ENCODE measurements around the gene PIK3R1.

Gene PIK3R1

DNA sequence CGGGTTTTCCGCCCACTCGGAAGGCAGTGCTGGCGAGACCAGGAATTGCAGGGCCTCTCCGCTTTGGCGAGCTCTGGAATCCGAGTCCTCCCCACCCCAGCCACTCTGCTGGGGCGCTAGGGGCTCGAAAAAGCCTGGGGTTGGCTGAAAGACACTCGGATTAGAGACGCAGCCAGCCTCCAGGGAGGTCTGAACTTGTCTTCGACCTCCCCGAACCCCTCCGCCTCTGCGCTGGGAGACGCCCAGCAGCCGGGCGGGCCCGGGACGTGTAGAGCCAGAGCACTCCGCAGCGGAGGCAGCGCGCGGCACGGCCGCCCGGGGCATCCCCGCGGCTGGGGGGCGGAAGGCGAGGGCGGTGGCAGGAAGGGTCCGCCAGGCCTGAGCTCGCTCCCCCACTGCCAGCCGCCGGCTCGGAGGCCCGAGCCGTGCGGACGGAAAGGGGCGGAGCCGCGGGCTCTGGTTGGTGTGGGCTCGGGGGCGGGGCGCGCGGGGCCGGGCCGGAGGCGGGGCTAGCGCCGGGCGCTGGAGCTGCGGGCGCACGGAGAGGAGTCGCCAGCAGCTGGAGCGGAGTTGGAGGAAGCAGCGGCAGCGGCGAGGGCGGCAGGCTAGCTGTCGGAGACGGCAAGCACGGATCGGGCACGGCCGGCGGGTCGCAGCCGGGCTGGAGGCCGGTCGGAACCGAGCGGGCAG, at the start of gene PIK3R1:
PIK3R1 (plus strand) TSS at position 549 of the 690 bp plus-strand sequence. CDS start 10,920 bp downstream, outside the sequence.
- peak; percentile 95 for DNase-seq (ENCODE audit: low spot score)

DNA sequence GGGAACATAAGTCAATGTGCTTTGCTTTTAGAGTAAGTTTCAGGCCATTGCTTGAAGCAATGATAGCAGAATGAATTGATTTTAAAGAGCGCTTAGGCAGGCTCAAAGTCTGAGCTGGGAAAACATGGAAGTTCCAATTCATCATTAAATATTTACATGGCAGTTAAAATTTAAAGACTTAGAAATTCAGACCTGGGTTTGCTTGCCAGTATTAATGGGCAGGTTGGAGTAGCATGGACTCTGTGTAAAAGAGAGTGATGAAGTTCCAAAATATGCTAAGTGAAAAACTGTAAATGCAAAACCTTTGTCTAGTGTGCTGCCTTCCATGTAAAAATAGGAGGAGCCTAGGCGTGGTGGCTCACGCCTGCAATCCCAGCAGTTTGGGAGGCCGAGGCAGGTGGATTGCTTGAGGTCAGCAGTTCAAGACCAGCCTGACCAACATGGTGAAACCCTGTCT, 48.3 kb upstream of the PIK3R1 start:
- no peak for DNase-seq (ENCODE audit: low spot score)

DNA sequence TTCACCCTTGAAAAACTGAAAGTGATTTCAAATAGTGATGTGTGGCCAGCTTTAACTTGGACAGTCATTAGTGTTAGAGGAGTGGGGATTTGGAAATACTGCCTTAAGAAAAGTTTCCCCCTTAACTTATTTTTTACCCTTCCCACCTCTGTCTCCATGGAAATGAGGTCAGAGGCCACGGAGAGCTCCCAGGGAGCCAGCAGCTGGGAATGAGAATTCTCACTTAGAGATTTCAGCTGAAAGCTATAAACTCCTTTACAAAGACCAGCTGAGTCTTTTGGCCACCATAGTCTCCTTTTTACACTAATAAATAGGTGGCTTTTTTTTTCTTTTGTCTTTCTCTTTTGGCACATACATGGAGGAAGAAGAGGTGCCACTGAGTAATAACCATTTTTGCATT, 45.7 kb upstream of the PIK3R1 start:
- no peak for DNase-seq (ENCODE audit: low spot score)

DNA sequence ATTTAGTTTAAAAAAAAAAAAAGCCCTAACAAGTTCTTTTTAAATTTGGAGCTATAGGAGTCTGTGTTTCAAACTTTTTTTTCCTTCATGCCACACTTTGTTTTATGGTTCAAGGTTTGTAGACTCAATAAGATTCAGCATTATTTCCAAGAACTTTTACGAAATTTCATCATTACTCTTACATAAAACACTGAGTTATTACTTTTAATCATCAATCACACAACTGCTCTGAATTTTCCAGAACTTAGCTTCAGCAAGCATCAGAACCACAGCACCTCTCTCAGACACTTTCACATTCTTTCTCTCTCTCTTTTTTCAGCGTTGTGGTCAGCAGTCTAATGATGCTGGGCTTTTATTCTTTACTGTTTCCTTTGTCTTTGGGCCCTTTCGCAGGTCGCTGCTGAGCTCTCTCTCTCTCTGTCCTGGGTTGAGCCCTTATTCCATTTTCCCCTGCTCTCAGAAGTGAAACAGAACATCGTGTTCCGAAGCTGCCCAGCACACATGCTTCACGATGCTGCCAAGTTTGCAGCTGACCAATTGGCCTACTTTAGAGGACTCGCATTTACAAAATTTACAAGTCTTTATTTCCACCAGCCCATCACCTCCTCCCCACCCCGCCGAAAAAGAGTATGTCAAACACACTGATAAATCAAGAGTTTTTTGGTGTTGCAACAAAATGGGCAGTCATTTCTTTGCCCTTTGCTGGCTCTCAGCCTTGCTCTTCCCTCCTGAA, 44.6 kb upstream of the PIK3R1 start:
- DNase-seq (ENCODE audit: low spot score): no peak

DNA sequence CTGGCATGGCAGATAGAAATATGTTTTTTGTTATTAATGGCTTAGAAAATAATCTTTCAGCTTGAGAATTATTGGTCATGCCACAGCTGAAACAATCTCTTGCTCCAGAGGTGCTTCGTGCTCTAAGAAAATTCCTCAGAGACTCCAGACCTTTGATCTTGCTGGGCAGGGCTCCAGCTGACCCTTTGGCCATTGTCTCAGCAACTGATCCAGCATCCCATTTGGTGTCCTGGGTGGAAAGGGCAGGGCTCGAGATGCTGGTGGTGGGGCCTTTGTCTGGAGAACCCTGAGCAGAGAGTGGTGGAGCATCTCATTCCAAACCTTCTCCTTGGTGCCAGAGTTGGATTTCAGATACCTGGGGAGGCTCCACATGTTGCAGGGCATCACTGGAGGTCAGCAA, 43.2 kb upstream of the PIK3R1 start:
- DNase-seq (ENCODE audit: low spot score): no peak

DNA sequence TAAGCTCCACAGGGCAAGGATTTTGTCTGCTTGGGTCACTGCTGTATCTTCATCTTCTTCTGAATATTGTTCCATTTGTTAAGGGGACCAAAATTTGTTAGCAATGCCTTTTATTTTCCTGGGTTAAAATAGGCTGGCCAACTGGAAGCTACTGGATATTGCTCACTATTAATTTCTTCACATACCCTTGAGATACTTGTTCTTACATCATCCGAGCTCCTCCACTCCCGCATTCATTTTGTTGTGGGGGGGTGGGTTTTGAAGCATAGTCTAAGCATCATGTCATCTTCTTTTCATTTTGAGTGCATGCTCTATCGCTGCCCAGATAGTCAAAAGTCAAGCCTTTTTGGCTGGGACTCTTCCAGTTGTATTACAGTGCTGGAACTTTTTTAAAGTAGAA, 42.5 kb upstream of the PIK3R1 start:
- no peak for DNase-seq (ENCODE audit: low spot score)

DNA sequence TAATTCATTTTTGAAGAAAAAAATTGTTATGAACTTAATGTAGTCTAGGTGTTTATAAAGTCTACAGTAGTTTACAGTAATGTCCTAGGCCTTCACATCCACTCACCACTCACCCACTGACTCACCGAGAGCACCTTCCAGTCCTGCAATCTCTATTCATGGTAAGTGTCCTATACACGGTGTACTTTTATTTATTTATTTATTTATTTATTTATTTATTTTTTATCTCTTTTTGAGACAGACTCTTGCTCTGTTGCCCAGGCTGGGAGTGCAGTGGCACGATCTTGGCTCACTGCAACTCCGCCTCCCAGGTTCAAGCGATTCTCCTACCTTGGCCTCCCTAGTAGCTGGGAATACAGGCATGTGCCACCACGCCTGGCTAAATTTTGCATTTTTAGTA, 39.3 kb upstream of the PIK3R1 start:
- DNase-seq (ENCODE audit: low spot score): no peak

DNA sequence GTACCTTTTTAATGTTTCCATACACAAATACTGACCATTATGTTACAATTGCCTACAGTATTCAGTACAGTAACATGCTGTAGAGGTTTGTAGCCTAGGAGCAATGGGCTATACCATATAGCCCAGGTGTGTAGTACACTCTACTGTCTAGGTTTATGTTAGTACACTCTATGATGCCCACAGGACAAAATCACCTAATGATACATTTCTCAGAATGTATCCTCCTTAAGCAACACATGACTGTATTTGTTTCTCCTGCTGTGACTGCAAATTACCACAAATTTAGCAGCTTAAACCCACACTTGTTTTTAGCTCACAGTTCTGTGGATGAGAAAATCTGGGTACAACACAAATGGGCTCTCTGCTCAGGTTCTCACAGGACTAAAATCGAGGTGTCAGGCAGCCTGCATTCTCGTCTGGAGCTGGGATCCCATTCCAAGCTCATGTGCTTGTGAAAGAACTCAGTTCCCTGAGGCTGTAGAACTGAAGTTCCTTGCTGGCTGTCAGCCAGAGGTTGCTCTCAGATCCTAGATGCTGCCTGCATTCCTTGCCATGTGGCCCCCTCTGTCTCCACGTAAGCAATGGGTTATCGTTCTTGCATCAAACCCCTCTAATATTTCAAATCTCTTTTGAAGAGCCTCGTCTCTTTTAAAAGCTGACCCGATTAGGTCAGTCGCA, 38.6 kb upstream of the PIK3R1 start:
- no peak for DNase-seq (ENCODE audit: low spot score)

DNA sequence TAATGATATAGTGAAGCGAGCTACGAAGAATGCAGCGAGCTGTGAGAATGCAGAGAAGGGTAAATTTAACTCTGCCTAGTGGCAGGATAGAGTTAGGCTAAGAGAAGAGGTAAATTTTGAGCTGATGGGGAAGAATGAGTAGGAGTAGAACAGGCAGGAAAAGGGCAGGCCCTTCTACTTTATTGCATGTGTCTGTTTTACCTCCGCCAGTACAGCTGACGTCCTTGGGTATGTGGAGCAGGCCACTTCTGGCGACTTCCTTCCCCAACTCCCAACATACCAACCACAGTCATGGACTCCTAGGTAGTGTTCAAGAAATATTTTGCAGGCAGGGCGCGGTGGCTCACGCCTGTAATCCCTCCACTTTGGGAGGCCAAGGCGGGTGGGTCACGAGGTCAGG, 37.9 kb upstream of the PIK3R1 start:
- no peak for DNase-seq (ENCODE audit: low spot score)

DNA sequence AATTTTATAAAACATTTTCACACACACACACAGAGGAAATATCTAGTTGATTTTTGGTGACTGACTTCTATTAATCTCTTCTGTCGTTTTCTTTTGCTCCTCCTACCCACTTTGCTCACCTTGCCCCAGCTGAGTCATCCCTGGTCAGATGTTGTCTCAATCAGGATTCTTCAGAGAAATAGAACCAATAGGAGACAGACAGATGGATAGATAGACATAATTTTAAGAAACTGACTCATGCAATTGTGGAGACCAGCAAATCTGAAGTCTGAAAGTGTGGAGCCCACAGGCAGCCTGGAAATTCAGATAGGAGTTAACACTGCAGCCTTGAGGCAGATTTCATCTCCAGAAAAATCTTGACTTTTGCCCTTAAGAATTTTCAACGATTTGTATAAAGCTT, 37.0 kb upstream of the PIK3R1 start:
- DNase-seq (ENCODE audit: low spot score): no peak

DNA sequence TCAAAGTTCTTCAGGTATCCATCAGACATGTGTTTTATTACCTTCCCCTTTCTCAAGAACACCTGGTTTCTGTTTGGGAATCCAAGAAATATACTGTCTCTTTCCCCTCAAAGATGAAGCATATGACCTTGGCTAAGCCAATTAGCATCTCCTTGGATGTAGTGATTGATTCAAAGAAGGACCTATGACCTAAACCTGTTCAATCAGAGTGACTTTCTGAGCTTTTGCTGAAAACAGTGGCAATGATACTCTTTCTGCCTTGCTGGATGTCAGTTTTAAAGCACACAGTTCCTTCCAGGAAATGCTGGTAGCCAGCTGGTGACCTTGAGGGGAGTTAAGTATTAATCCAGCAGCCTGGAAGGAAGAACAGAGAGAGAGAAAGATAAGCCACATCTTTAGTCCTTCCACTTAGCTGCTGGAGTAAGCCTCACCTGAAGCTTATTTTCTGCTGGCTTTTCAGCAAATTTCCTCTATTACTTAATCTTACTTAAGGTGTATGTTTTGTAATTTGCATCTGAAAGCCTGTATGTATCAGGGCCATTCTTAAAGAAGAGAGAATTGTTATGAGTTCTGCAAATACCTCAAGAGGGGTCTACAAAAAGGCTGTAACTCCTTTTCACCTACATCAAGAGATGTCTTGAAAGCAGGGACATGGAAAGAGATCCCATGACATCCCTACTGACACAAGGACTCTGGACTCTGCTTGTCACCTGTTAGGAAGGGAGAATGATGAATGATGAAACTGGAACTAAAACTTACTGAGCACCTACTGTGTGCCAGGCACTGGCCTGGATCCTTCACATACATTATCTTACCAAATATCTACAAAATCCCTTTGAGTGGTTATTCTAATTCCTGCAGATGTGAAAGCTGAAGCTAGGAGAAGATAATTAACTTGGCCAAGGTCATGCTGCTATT, 35.2 kb upstream of the PIK3R1 start:
- DNase-seq (ENCODE audit: low spot score): no peak

DNA sequence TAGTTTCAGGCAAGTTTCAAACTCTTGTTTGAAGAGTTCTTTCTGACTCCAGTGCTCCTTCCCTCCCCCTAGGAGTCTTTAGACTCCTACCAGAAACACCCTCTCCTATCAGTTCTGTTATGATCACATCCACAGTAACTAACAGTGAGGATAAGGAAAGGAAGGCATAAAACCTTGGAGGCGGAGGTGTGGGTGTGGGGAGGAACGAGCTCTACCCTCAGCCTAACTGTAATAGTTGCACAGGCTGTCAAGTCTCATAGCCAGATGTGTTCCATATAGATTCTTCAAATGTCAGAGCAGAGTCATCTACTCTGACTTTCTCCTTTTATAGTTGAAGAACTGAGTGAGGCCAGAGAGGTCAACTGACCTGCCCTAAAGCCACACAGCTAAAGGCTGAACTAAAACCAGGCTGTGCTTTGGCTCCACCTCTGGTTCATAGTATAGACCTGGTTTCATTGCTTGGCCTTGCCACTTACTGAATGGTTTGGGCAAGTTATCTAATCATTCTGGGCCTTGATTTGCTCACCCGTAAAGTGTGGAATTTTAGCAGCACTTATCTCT, 34.4 kb upstream of the PIK3R1 start:
- no peak for DNase-seq (ENCODE audit: low spot score)

DNA sequence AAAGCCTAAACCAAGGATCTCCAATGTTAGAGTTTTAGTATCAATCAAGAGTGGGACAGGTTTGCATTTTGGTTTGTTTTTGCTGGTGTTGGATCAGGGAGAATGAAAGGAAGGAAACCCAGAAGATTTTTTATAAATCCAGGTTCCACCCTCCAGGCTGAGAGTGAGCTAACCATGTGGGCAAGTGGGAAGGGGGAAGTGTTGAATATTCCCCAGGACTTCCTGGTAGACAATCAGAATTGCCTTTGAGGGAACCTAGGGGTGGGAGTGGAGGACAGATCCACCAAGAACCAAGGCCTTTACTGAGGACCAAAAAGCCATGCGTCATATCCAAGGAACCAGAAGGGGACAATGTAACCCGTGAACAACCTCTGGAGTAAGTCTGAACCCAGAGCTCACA, 33.5 kb upstream of the PIK3R1 start:
- no peak for DNase-seq (ENCODE audit: low spot score)

DNA sequence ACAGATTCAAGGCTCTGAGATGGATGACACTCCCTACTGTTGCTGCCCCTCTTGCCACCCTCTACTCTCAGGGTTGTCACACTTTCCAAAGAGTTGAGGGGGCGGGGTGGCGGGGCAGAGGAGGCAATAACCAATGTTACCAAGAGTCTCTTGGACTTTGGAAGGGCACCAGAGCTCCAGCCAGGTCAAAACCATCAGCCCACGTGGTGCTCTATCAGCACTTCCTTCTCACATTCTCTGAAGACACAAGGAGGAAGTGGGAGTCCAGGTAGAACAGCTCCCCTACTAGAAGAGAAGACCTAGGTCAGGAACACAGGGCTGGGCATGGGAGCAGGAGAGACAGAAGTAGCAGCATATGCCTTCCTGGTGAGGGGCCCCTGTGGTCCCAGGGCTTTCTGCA, 33.0 kb upstream of the PIK3R1 start:
- DNase-seq (ENCODE audit: low spot score): no peak

DNA sequence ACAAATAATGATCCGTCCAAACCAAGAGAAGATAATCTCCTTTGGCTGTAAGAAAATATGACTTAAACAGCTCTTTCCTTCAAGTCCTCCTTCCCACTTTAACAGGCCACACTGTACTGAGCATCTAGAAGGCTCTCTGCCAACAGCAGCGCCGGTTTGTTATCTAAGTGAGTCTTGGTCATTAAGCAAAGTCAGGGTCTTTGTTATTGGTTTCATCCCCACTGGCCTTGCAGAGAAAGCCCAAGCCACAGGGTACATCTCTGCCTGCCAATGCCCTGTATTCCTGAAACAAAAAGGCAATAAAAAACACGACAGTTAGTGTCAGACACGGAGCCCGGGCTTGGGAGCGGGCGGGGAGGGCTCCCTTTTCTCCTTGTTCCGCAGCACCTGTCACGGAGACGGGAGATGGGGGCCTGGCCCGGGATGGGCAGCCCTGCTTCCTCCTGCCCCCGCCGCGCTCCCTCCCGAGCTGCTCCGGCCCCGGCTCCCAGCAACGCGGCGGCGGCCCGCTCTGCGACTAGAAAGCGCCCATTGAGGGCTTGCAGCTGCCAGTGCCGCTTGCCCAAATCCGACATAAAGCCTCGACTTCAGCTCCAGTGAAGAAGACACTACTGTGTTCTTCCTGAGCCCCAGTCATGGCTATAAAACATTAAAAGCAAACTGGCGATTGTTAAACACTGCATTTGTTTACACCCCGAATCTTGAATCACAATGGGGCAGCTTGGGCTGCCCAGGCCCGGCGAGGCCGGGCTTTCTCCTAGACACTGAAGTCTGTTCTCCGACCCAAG, 28.1 kb upstream of the PIK3R1 start:
- no peak for DNase-seq (ENCODE audit: low spot score)

DNA sequence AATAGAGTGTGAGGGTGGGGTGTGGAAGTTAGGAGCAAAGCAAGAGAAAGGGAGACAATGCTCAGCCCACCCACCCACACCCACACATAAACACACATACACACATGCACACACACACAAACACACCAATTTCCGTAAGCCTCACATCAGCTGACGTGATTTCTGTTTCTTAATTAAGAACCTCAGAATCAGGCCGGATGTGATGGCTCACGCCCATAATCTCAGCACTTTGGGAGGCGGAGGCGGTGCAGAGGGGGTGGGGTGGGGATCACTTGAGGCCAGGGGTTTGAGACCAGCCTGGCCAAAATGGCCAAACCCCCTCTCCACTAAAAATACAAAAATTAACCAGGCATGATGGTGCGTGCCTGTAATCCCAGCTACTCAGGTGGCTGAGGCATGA, 26.4 kb upstream of the PIK3R1 start:
- no peak for DNase-seq (ENCODE audit: low spot score)

DNA sequence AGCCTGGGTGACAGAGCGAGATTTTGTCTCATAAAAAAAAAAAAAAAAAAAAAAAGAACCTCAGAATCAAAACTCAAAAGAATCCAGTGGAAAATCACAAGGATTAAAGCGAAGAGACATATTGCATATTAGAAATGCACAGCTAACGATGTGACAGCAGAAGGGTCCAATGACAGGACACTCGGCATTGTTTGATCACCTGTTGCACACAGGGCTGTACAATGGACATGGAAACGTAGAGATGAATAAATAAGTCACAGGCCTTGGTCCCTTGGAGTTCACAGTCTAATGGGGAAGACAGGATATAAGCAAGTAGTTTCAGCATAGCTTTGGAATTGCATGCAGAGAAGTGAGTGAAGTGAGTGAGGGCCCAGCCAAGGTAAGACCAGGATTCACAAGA, 25.9 kb upstream of the PIK3R1 start:
- no peak for DNase-seq (ENCODE audit: low spot score)

DNA sequence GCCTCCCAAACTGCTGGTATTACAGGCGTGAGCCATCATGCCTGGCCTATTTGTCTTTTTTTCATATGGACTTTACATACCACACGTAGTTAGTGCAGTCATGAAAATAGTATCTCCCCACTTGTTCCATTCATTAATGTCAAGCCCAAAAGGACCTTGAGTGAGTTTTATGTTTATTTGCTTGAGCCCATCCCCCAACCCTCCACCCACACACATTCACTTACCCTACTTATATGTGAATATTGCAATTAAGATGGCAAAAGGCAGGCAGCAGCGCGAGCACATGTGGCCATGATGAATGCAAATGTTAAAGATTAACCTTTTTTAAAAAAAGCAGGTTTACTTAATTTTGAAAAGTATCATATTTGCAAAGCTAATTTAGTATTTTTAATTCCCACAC, 24.9 kb upstream of the PIK3R1 start:
- no peak for DNase-seq (ENCODE audit: low spot score)

DNA sequence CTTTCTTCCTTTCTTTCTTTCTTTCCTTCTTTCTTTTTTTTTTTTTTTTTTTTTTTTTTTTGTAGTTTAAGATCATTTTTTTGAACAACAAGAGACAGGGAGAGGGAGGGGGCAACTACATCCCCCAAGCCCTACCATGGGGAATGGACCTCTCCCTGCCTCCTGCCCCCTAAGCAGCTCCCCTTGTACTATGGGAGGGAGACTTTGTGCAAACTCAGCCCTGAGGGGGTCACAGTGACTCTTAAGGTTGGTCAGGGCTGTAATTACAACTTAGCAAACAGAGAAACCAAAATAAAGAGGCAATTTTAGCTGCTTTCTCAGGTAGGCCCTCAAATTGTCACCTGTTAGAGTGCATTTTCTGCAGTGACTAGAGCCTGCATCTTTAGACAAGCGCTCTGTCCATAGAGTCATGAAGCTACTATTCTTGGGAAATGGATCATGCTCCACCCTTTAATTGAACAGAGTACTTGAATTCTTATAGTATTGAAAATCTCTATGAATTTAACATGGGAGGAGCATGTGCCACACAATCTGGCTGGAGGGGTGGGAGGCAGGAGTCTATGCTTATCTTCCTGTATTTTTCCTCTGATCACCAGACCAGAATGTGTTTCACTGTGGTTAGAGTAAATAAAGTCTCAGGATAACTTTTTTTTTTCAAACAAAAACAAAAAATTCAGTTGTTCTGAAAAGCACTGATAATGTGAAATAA, 24.3 kb upstream of the PIK3R1 start:
- DNase-seq (ENCODE audit: low spot score): no peak

DNA sequence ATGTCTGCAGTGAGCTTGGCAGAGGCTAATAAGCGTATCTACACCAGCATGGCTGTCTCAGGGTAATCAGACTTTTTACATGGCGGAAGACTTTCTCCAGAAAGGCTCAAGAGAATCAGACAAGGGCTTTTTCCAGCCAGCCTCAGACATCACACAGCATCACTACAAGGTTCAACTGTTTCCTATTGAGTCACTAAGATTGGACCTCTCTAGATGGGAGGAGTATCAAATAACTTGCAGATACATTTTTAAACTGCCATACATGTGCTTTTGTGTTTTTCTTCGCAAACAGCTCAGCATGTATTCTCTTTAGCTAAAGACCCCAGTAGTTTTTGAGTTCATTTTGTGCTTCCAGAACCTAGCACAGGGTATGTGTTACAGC, 22.9 kb upstream of the PIK3R1 start:
- DNase-seq (ENCODE audit: low spot score): no peak

Measured in D341Med (cell line).